HEK293 (cell line): ENCODE results near the gene SOX12.

Experiments used
- CTCF ChIP-seq: fragments of 450-650 bp; formaldehyde crosslinking; IDR thresholded peaks from 2 replicates; pipeline ENCODE4 v1.5.1; 2016; ENCODE audit warnings: missing biosample characterization, missing genetic modification characterization
- PATZ1 ChIP-seq: fragments of 450-650 bp; formaldehyde crosslinking; IDR thresholded peaks from 2 replicates; pipeline ENCODE4 v1.5.1; 2016; ENCODE audit warnings: missing biosample characterization, missing genetic modification characterization
- SP2 ChIP-seq: fragments of 450-650 bp; formaldehyde crosslinking; IDR thresholded peaks from 2 replicates; pipeline ENCODE4 v1.5.1; 2016; ENCODE audit warnings: missing biosample characterization, missing genetic modification characterization
- ZBTB20 ChIP-seq: fragments of 450-650 bp; formaldehyde crosslinking; IDR thresholded peaks from 2 replicates; pipeline ENCODE4 v1.5.1; 2016; ENCODE audit warnings: missing biosample characterization, missing genetic modification characterization
- ZBTB48 ChIP-seq: fragments of 450-650 bp; formaldehyde crosslinking; IDR thresholded peaks from 2 replicates; pipeline ENCODE4 v1.5.1; 2016; ENCODE audit warnings: missing biosample characterization, missing genetic modification characterization
- ZNF274 ChIP-seq, 2 experiments: fragments of 200-500 bp in 1 of 2; fragments of 450-650 bp in 1 of 2; sonication (Bioruptor generic) in 1 of 2; formaldehyde crosslinking in 1 of 2; IDR thresholded peaks; 2 replicates each; pipeline versions ENCODE4 v1.5.1 to v1.6.1; 2014 to 2016; ENCODE audit warnings: borderline replicate concordance in 1 of 2, inconsistent platforms in 1 of 2, low read length in 1 of 2, missing biosample characterization in 1 of 2, missing genetic modification characterization in 1 of 2
- ZNF280D ChIP-seq: fragments of 450-650 bp; formaldehyde crosslinking; IDR thresholded peaks from 2 replicates; pipeline ENCODE4 v1.5.1; 2016; ENCODE audit warnings: missing biosample characterization, missing genetic modification characterization
- ZNF394 ChIP-seq: fragments of 450-650 bp; formaldehyde crosslinking; IDR thresholded peaks from 2 replicates; pipeline ENCODE4 v1.5.1; 2016; ENCODE audit warnings: missing biosample characterization, missing genetic modification characterization, mild to moderate bottlenecking, moderate library complexity, borderline replicate concordance
- ZNF660 ChIP-seq: fragments of 450-650 bp; IDR thresholded peaks from 2 replicates; pipeline ENCODE4 v1.5.1; 2018; ENCODE audit warnings: missing biosample characterization, mild to moderate bottlenecking, missing genetic modification characterization
- ZNF777 ChIP-seq: fragments of 450-650 bp; formaldehyde crosslinking; IDR thresholded peaks from 2 replicates; pipeline ENCODE4 v1.5.1; 2017; ENCODE audit warnings: missing biosample characterization, missing genetic modification characterization, borderline replicate concordance

GRCh38 chr20:294602-295001 lies 30.8 kb upstream of the SOX12 start:
- TF ChIP-seq ZNF274 (IDR thresholded peaks at IDR 0.05; ENCODE audit: low read length) (no peak), ZNF274 (tag by site-specific recombination; IDR thresholded peaks at IDR 0.05; ENCODE audit: borderline replicate concordance) (no peak), ZNF394 (tag by site-specific recombination) (no peak), ZNF660 (tag by site-specific recombination) (no peak), ZBTB48 (tag by site-specific recombination) (no peak), ZBTB20 (tag by site-specific recombination) (no peak), PATZ1 (tag by site-specific recombination) (no peak), ZNF777 (tag by site-specific recombination) (no peak), SP2 (tag by site-specific recombination) (no peak), ZNF280D (tag by site-specific recombination) (no peak), CTCF (tag by site-specific recombination) (no peak)
